GM23248 (cell line): ENCODE measurements around the gene PLEKHM2. TPM values are rescaled to one million over a fixed set of nuclear protein-coding genes. Genes with fewer than 3 reads are reported as not detected.

Experiments
- DNase-seq: peaks from one replicate; pipeline ENCODE4 v3.0.0-alpha.2; 2015
- H2AFZ ChIP-seq: fragments of 200-600 bp; sonication (generic); 2 replicates; pipeline ENCODE4 v1.6.1; 2016; ENCODE audit warnings: antibody characterized with exemption
- H3F3A ChIP-seq: fragments of 200-600 bp; sonication (generic); 2 replicates; pipeline ENCODE4 v1.6.1; 2016; ENCODE audit warnings: mild to moderate bottlenecking, antibody characterized with exemption, mixed run types; ENCODE audit not compliant: insufficient read depth
- H3K27ac ChIP-seq: fragments of 200-600 bp; sonication (generic); 2 replicates; pipeline ENCODE4 v1.5.1; 2016; ENCODE audit warnings: mild to moderate bottlenecking
- H3K27me3 ChIP-seq: fragments of 200-600 bp; sonication (generic); replicated peaks from 2 replicates; pipeline ENCODE4 v1.6.1; 2016; ENCODE audit warnings: mild to moderate bottlenecking; ENCODE audit not compliant: insufficient read depth
- H3K36me3 ChIP-seq: fragments of 200-600 bp; sonication (generic); 2 replicates; pipeline ENCODE4 v1.6.1; 2016; ENCODE audit warnings: low read depth, mild to moderate bottlenecking
- H3K4me1 ChIP-seq: fragments of 200-600 bp; sonication (generic); 2 replicates; pipeline ENCODE4 v1.6.1; 2016; ENCODE audit warnings: mild to moderate bottlenecking; ENCODE audit not compliant: insufficient read depth
- H3K4me2 ChIP-seq: fragments of 200-600 bp; sonication (generic); one replicate; pipeline ENCODE4 v1.6.1; 2016; ENCODE audit warnings: mild to moderate bottlenecking; ENCODE audit not compliant: unreplicated experiment
- H3K4me3 ChIP-seq: fragments of 200-600 bp; sonication (generic); 2 replicates; pipeline ENCODE4 v1.5.1; 2016; ENCODE audit warnings: mild to moderate bottlenecking
- H3K79me2 ChIP-seq: fragments of 200-600 bp; sonication (generic); 2 replicates; pipeline ENCODE4 v1.6.1; 2016; ENCODE audit warnings: mild to moderate bottlenecking; ENCODE audit not compliant: insufficient read depth
- H3K9ac ChIP-seq: fragments of 200-600 bp; sonication (generic); 2 replicates; pipeline ENCODE4 v1.6.1; 2016; ENCODE audit warnings: mild to moderate bottlenecking
- H3K9me2 ChIP-seq: fragments of 200-600 bp; sonication (generic); 2 replicates; pipeline ENCODE4 v1.6.1; 2016; ENCODE audit warnings: mixed run types, mild to moderate bottlenecking, moderate library complexity; ENCODE audit not compliant: insufficient read depth
- H3K9me3 ChIP-seq: fragments of 200-600 bp; sonication (generic); one replicate; pipeline ENCODE4 v1.6.1; 2017; ENCODE audit warnings: low read depth
- H4K20me1 ChIP-seq: fragments of 200-600 bp; sonication (generic); 2 replicates; pipeline ENCODE4 v1.6.0; 2016; ENCODE audit not compliant: insufficient read depth
- EZH2 ChIP-seq: fragments of 200-600 bp; sonication (generic); IDR thresholded peaks from 2 replicates; pipeline ENCODE4 v1.6.1; 2018; ENCODE audit warnings: antibody characterized with exemption, mild to moderate bottlenecking; ENCODE audit not compliant: insufficient read depth, poor library complexity, severe bottlenecking
- EZH2phosphoT487 ChIP-seq: fragments of 200-600 bp; sonication (generic); IDR thresholded peaks from 2 replicates; pipeline ENCODE4 v1.6.1; 2018; ENCODE audit warnings: antibody characterized with exemption, moderate library complexity, mild to moderate bottlenecking, low read depth; ENCODE audit not compliant: insufficient read depth
- WGBS, 2 experiments: methylation state at CpG; one replicate each; pipeline ENCODE4 v1.1.6; 2015 to 2017; ENCODE audit warnings: low lambda C conversion rate in 2 of 2, low coverage in 1 of 2; ENCODE audit errors: missing lambda C conversion rate in 2 of 2; 5-methylcytosine and 5-hydroxymethylcytosine counted together
- in situ Hi-C: fragments of 300-500 bp; cut with MboI; formaldehyde crosslinking; loops from 2 replicates; pipeline ENCODE4 v1.15.0; 2020
- polyA plus RNA-seq: library from polyadenylated mRNA; unstranded; fragments of >200 nt; fragmentation: Nextera tagmentation; extraction: Ambion mirVana; gene quantifications from 2 replicates; pipeline ENCODE4 v1.2.1, GENCODE V29; 2016
- total RNA-seq: library from RNA; depleted of rRNA; stranded (reverse); fragments of >200 nt; shearing (Covaris generic); gene quantifications from 2 replicates; pipeline ENCODE4 v1.2.3, GENCODE V29; 2014

PLEKHM2 gene
- total and polyA plus RNA-seq, 2 experiments from 2014 or later: 14.9 to 52.9 TPM

GRCh38 chr1:15749399-15750291, 65.5 kb downstream of the PLEKHM2 start:
- Histone ChIP-seq H2AFZ (peak overlapping the region; percentile 8), H4K20me1 (no peaks in the 10 kb centered on the region), H3K9ac (no peak overlapping the region), H3K27ac (no peak overlapping the region), H3K27me3 (no peaks in the 10 kb centered on the region), H3K79me2 (no peaks in the 10 kb centered on the region), H3K36me3 (no peaks in the 10 kb centered on the region), H3K9me3 (no peaks in the 10 kb centered on the region), H3K4me2 (no peak overlapping the region), H3K4me3 (no peak overlapping the region), H3K9me2 (no peaks in the 10 kb centered on the region), H3F3A (no peaks in the 10 kb centered on the region), H3K4me1 (peaks cover 10% of the 10 kb centered on the region; the same call in 1 of the 2 replicates)
- DNase-seq: no peak
- in situ Hi-C loops: no loop called here
- 58 to 61% methylated on average over 15 to 19 of the region's 19 CpGs for WGBS, 2 experiments
- TF ChIP-seq EZH2 (no peak), EZH2phosphoT487 (no peak)

- DNase-seq: no peak
- no peak overlapping the region for H2AFZ ChIP-seq
- H3K9ac ChIP-seq: no peak overlapping the region
- H3K36me3 ChIP-seq: no peaks in the 10 kb centered on the region
- no peaks in the 10 kb centered on the region for H3F3A ChIP-seq
- H3K4me1 ChIP-seq: peaks cover 10% of the 10 kb centered on the region; the same call in 1 of the 2 replicates
- H3K4me2 ChIP-seq: no peak overlapping the region
- H3K79me2 ChIP-seq: no peaks in the 10 kb centered on the region
- in situ Hi-C loops: no loop called here
- H3K27me3 ChIP-seq: no peaks in the 10 kb centered on the region
- H3K9me2 ChIP-seq: no peaks in the 10 kb centered on the region
- 89 to 90% methylated on average over 11 to 12 of the region's 12 CpGs for WGBS, 2 experiments
- no peaks in the 10 kb centered on the region for H3K9me3 ChIP-seq
- H4K20me1 ChIP-seq: no peaks in the 10 kb centered on the region
- no peak overlapping the region for H3K4me3 ChIP-seq
- no peak overlapping the region for H3K27ac ChIP-seq
- TF ChIP-seq EZH2phosphoT487 (no peak), EZH2 (no peak)
Observed at GRCh38 chr1:15750924-15751323, 66.8 kb downstream of the PLEKHM2 start.

- Histone ChIP-seq H4K20me1 (no peaks in the 10 kb centered on the region), H3F3A (no peaks in the 10 kb centered on the region), H3K27ac (no peak overlapping the region), H3K9ac (no peak overlapping the region), H3K9me3 (no peaks in the 10 kb centered on the region), H3K27me3 (no peaks in the 10 kb centered on the region), H3K4me3 (no peak overlapping the region), H3K4me2 (no peak overlapping the region), H2AFZ (no peak overlapping the region), H3K79me2 (no peaks in the 10 kb centered on the region), H3K9me2 (no peaks in the 10 kb centered on the region), H3K4me1 (peaks cover 10% of the 10 kb centered on the region; the same call in 1 of the 2 replicates), H3K36me3 (no peaks in the 10 kb centered on the region)
- WGBS, 2 experiments: 79 to 87% methylated on average over 10 of the region's 10 CpGs
- in situ Hi-C loops: no loop called here
- TF ChIP-seq EZH2: no peak
- no peak for TF ChIP-seq EZH2phosphoT487
- DNase-seq: no peak
Observed at GRCh38 chr1:15751717-15752116, 67.6 kb downstream of the PLEKHM2 start.

GRCh38 chr1:15753776-15754175, 69.7 kb downstream of the PLEKHM2 start:
- Histone ChIP-seq H3K9me3 (no peaks in the 10 kb centered on the region), H3K9me2 (no peaks in the 10 kb centered on the region), H3K79me2 (peaks cover under 1% of the 10 kb centered on the region; the same call in 1 of the 2 replicates), H4K20me1 (no peaks in the 10 kb centered on the region), H3K4me1 (peaks cover 15% of the 10 kb centered on the region), H3K9ac (no peak overlapping the region), H3K4me2 (no peak overlapping the region), H3K4me3 (no peak overlapping the region), H2AFZ (no peak overlapping the region), H3K27me3 (no peaks in the 10 kb centered on the region), H3K27ac (no peak overlapping the region), H3F3A (no peaks in the 10 kb centered on the region; the same call in 1 of the 2 replicates), H3K36me3 (no peaks in the 10 kb centered on the region)
- TF ChIP-seq EZH2 (no peak), EZH2phosphoT487 (no peak)
- 78 to 80% methylated on average over 10 of the region's 10 CpGs for WGBS, 2 experiments
- in situ Hi-C loops: no loop called here
- DNase-seq: no peak
